Measurements from ENCODE around the gene CSNK2A1. TPM values are rescaled to one million over a fixed set of nuclear protein-coding genes. Genes with fewer than 3 reads are reported as not detected.
"Not testable (repeated sequence)": the region's sequence is repeated elsewhere in the genome, so short reads cannot be mapped to it uniquely, and the experiment has no call there.

The CSNK2A1 gene
- total RNA-seq, 1 donor from 2014 or later, result 116 TPM

DNA sequence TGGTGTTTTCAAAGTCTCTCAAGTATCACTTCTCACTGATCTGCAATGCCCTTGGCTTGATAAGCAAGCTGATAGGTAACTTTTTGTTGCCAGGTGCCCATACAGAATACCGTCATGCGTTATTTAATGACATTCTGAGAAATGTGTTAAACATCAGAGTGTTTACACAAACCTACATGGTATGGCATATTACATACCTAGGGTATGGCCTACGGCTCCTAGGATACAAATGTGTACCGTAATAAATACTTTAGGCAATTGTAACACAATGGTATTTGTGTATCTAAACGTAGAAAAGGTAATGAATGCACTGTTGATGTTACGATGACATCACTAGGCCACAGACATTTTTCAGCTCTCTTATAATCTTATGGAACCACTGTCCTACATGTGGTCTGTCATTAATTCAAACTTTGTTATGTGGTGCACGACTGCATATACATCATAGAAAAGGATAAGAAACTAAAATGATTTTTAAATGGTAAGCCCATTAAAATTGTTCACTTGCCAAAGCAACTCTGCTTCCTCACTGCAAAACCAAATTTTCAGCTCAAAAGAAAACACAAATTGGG is 35.7 kb downstream of the CSNK2A1 start:
- intact Hi-C loops (cut with micrococcal nuclease), result no loop called here
- no peak for DNase-seq
- ATAC-seq, result no peak

DNA sequence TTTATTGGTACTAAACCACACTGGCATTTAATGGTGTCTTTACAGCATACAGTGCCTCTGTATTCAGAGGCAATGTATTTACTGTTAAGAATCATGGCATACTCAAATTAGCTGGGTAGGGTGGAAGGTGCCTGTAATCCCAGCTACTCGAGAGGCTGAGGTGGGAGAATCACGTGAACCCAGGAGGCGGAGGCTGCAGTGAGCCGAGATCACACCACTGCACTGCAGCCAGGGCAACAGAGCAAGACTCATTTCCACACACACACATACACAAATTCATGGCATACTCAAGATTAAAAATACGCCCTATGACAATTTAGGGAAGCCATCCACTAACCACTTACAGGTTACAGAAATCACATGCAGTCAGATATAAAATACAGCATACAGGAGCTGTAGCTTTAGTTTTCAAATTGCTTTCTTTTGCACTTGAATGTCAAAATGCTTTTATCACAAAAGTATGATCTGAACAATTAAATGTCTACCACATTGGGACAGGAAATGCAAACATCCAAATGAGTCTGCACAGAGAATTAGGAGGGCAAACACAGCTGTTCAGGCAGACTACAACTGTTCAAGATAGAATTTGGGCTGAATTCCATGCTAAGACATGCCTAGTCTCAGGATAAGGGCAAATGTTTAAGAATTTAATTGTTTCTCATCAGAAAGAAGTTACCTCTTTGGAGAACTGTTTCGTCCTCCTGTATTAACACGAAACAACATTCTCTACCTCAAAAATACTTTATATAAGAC is 36.4 kb downstream of the CSNK2A1 start:
- DNase-seq (no peak), ATAC-seq (no peak)
- intact Hi-C loops (cut with micrococcal nuclease), result no loop called here

DNA sequence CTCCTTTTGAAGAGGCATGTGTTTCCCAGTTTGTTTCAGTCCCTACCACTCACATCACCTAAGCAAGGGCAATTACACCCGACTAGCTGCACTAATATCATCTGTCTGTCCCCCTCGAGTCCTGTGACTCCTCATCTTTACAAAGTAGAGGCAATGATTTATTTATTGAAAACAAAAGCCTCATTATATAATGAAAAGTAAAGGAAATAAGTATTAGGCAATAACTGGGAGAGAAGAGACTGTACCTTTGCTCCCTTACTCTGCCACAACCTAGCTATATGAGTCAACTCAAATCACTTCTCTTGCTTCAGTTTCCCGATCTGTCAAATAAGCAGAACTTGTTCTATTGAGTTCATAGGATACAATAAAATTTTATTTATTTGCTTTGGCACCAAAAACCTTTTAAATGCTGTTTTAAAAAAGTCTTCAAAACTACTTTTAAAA is 38.9 kb downstream of the CSNK2A1 start:
- intact Hi-C loops (cut with micrococcal nuclease), result no loop called here
- DNase-seq (no peak), ATAC-seq (no peak)

DNA sequence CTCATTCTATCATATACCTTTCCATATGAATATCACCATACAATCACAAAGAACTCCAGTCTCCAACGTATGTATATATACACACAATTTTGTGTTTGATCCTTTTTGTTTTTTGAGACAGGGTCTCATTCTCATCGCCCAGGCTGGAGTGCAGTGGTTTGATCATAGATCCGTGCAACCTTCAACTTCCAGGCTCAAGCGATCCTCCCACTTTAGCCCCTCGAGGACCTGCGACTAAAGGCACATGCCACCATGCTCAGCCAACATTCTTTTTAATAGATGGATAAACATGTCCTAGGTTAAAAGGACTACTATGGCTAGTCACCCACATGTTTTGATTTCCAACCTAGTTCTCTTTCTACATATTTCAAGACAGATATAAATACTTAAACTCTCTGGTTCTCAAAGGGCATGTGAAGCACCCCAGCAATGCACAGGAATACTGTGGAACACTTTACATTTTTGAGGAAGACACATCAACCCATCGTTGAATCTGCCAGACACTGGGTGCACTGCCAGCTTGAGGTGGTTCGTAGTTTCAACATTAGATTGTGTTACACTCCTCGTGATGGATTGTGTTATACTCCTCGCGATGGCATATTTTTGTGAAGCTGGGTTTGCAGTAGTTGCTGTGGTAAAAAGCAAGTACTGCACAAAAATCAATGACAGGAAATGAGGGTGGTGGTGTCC is 40.4 kb downstream of the CSNK2A1 start:
- no peak for ATAC-seq
- intact Hi-C loops (cut with micrococcal nuclease), result no loop called here
- DNase-seq, result no peak

DNA sequence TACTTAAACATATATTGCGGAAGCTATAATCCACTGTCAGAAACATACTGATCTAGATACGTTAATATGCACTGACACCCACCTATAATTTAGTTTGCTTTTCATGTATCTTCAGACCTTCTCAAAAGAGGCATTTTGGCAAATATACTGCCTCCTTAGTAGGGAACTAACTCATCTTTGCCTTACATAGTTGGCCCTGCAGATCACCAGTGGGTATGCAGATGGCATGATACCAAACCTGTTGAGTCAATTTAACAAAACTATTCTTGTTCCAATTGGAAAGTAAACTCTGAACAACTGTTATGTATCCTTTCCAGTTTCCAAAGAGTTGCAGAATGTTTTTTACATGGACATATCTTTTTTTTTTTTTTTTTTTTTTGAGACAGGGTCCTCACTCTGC is 45.6 kb downstream of the CSNK2A1 start:
- ATAC-seq (no peak), DNase-seq (no peak)
- intact Hi-C loops (cut with micrococcal nuclease), result no loop called here

DNA sequence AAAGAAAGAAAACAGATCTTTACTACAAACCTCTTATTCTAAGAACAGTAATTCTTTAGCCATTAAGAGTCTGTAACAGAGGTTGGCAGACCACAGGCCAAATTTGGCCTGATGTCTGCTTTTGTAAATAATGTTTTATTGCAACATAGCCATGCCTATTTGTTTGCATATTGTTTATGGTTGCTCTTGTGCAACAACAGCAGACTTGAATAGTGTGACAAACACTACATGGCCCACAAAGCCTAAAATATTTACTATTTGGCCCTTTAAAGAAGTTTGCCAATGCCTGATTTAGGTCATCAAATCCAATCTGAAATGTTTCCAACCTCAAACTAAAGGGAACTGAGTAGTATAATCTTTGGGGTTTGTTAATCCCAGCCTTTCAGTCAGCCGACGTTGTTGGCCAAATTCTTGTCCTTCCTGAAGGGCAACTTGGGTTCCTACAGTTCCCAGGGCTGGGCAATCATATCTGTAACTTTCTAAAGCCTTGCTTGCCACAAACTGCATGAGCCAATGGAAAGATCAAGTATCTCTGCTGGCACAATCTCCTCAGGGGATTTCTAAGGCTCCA is 47.4 kb downstream of the CSNK2A1 start:
- DNase-seq (no peak), ATAC-seq (peak; percentile 80)
- intact Hi-C loops (cut with micrococcal nuclease), result no loop called here

DNA sequence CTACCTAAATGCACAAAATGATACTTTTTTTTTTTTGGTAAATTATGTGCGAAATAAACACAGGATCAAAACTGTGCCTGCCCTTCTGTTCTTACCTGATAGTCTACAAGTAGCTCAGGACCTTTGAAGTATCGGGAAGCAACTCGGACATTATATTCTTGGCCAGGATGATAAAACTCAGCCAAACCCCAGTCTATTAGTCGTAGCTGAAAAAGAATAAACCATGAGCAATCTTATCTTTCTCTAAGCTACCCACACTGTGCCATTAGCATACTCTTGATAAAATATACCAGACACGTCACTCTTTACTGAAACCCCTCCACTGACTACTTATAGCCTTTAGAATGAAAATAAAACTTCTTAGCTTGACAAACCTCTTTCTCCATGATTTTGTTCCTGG is 51.4 kb downstream of the CSNK2A1 start:
- no peak for DNase-seq
- intact Hi-C loops (cut with micrococcal nuclease), result no loop called here
- no peak for ATAC-seq

DNA sequence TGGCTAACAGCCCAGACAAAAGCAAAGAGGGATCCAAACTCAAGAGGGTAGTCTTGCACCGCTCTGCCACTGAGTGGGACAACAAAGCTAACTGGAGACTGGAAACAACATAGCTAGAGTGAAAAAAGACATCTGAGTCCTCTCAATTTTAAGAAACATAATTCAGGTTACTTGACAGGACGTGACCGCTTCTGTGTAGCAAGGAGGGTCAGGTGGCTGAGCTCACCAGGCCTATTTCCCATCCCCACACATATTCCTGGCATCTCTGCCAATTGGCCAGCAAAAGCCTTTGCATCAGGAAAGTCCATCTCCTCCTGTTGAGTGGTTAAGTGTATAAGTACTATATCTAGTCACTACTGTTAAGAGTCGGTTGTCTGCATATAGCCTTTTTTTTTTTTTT is 55.9 kb downstream of the CSNK2A1 start:
- DNase-seq, result no peak
- no peak for ATAC-seq
- intact Hi-C loops (cut with micrococcal nuclease), result no loop called here

DNA sequence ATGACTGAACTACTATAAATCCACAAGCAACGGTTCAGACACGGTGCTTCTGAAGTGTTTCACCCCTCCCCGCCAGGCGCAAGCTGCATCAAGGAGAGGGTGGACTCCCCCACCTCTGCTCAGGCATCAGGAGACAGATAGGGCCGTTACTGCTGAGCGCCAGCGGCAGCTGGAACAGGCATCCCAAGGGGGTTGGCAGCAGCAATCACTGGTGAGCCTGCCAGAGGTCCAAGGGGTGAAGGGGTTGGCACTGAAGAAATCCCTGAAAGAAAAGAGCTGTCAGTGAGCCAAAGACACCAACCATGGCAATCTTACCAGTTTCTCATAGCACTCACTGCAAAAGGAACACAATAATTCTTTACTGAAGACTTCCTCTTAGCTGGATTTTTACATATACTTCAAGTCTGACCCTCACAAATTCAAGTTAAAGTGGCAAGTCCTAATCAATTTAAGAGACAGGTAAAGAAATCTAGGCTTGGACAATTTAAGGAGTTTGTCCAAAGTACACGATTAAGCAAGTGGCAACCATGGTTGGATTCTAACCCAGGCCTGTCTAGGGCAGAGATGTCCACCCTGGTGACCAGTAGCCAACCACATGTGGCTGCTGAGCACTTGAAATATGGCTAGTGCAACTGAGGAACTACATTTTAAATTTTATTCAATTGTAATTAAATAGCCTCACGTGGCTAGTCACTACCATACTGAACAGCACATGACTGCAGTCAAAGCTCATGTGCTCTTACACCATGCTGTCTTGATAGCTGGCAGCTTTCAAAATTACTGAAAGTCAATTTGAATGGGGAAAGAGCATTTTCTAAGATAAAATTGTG is 59.6 kb downstream of the CSNK2A1 start:
- DNase-seq (peak; percentile 77), ATAC-seq (peak; percentile 98)
- intact Hi-C loops (cut with micrococcal nuclease), result no loop called here

DNA sequence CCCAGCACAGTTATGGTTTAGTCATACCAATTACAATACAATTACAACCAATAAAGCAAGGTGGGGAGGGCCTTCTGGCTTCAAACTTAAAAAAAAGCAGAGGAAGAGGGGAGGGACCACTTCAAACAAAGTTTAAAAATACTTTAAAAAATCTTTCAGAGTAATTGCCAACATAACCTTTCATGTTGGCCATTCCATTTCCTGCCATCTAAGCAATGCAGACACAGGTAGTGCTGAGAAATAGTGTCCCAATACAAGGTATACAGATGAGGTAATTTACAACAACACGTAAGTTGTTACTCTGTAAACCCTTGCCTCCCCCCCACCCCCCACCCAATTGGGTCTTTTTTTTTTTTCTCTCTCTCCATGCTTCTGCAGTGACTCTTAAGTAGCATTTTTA is 62.4 kb downstream of the CSNK2A1 start:
- DNase-seq (no peak), ATAC-seq (no peak)
- intact Hi-C loops (cut with micrococcal nuclease), result no loop called here

DNA sequence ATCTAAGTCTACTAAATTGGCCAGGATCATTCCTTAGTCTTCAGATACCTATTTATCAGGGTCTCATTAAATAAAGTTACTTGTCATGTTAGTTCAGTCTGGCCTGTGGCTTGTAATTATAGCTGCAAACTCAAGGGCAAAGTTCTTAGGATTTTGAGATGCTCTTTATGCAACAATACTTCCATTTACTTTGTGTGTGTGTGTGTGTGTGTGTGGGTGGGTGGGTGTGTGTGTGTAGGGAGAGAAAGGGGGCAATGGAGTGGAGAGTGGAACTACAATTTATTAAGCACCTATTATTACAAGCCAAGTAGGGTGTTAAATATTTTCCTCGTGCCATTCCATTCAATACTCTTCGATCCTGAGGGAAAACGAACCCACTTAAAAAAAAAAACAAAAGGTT is 63.5 kb downstream of the CSNK2A1 start:
- no peak for ATAC-seq
- intact Hi-C loops (cut with micrococcal nuclease), result no loop called here
- no peak for DNase-seq

DNA sequence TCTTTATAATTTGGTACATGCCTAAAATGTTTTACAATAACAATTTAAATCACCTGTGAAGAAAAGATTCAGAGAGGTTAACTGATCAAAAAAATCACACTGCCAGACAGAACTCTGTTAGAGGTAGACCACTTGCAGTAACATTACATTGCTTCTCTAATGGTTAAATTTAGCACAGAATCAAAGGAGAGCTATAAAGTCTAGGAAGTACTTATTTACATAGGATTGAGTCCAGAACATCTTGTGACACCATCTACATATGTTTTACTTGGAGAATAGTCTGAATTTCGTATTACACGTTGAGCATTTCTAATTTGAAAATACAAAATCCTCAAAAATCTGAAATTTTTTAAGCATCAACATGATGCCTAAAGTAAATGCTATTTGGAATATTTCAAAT is 64.1 kb downstream of the CSNK2A1 start:
- ATAC-seq (no peak), DNase-seq (no peak)
- intact Hi-C loops (cut with micrococcal nuclease), result loop anchor here (5.0 kb wide), 1 partner anchor 127 kb away; no protein-coding TSS in a partner anchor

DNA sequence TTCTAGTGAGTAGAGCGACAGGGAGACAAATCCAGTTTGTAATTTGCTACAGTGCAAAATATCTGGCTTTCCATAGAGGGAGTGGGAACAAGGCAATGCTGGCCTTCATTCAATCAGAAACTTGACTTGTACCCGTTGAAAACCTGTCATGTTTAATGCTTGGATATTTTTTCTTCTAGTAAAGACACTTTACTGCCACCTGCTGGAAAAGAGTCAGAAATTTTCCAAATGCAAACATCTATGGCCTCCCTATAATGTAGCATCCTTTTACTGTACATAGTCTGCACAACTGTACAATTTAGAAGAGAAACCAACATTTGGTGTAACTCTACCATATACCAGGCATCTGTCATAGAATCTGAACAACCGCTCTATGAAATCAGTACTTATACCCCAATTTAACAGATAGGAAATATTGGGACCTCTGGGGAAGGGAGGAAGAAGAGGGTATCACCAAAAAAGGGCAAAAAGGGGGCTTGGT is 64.6 kb downstream of the CSNK2A1 start:
- no peak for DNase-seq
- intact Hi-C loops (cut with micrococcal nuclease), result loop anchor here (5.0 kb wide), 1 partner anchor 127 kb away; no protein-coding TSS in a partner anchor
- peak; percentile 42 for ATAC-seq

DNA sequence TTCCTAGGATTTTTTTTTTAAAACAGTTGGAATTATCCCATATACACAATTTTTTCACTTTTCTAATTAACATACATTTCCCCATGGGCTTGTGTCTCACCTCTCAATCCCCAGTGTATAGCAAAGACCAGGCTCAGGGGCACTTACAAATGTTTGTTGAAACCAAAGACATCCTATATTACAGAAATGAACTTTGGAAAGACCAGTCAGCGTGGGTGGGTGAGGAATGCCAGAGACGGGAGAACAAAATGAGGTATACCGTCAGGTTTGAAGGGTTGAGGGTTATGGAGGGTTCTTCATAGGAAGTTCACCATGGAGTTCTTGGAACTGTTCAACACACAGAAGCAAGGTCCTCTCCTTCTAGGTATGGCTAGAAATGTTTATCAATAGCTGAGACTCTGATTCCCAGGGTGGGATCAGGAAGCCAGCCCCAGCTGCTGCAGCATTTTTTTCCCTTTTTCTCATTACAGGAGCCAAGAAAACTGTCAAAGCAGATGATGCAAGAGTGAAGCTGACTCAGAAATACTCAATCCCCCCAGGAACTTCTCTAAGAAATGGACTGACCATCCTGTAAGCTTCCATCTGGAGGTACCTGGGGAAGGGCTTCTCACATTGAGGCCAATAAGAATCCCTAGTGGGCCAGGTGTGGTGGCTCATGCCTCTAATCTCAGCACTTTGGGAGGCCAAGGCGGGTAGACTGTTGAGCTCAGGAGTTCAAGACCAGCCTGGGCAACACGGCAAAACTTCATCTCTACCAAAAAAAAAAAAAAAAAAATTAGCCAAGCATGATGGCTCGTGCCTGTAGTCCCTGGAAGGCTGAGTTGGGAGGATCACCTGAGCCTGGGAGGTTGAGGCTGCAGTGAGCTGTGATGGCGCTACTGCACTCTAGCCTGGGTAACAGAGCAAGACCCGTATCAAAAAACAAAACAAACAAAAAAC is 65.3 kb downstream of the CSNK2A1 start:
- intact Hi-C loops (cut with micrococcal nuclease), result loop anchor here (5.0 kb wide), 1 partner anchor 126 kb away; no protein-coding TSS in a partner anchor
- DNase-seq (no peak), ATAC-seq (peak; percentile 59)

DNA sequence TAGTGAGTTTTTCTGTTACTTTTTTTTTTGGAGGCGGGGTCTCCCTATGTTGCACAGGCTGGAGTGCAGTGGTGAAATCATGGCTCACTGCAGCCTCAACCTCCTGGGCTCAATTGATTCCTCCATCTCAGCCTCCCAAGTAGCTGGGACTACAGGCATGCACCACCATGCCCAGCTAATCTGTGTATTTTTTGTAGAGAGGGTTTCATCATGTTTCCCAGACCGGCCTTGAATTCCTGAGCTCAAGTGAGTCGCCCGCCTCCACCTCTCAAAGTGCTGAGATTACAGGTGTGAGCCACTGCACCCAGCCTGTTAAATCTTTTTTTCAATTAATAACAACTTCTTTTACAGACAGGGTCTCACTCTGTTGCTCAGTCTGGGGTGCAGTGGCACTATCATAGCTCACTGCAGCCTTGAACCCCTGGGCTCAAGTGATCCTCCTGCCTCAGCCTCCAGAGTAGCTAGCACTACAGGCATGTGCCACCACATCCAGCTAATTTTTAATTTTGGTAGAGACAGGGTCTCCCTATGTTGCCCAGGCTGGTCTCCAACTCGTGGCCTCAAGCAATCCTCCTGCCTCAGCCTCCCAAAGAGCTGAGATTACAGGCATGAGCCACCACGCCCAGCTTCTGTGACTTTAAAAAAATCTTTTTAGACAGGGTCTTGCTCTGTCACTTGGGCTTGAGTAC is 66.9 kb downstream of the CSNK2A1 start:
- not testable (repeated sequence) for ATAC-seq, DNase-seq
- intact Hi-C loops (cut with micrococcal nuclease), result loop anchor here (5.0 kb wide), 1 partner anchor 124 kb away; no protein-coding TSS in a partner anchor

DNA sequence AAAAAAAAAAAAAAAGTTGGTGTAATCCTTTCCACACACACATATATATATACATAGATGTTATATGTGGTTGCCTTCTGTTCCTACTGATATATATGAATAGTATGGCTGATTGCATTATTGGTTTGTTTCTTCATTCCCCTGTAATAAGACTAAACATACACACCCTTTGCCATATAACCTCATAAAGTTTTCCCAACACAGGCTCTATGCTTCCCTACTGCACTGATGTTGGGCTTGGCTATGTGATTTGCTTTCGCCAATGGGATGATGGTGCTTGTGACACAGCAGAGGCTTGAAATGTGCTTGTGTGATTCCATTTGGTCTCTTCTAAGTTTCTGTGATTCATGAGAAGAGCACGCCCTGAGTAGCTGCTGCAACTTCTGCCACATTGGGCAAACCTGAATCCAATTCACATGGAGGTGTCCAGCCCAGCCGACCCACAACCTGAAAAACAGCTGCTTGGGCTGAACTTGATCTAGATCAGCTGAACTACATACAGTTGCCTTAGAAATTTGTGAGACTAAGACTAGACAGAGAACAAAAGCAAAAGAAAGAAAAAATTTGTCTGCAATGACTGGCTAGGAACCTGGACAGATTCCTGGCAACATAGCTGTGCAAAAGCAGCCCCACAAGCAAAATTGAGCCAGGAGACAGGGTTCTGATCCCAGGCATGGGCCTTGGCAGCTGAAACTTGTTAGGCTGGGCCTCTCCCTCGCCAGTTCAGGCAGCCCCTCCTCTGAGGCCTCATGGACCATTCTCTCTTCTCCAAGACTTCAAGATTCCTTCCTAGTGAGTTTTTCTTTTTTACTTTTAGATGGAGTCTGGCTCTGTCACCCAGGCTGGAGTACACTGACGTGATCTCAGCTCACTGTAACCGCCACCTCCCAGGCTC is 67.9 kb downstream of the CSNK2A1 start:
- peak; percentile 12 for ATAC-seq
- intact Hi-C loops (cut with micrococcal nuclease), result loop anchor here (5.0 kb wide), 1 partner anchor 123 kb away; no protein-coding TSS in a partner anchor
- DNase-seq, result no peak

All from left ventricle myocardium superior (tissue), 1 donor.